Naive B cell (primary cell): ENCODE data around the gene IZUMO1. TPM values are rescaled to one million over a fixed set of nuclear protein-coding genes. Genes with fewer than 3 reads are reported as not detected.
"Not testable (repeated sequence)": the region's sequence is repeated elsewhere in the genome, so short reads cannot be mapped to it uniquely, and the experiment has no call there.

Experiments
- ATAC-seq, 2 donors: fragments of 150-1000 bp; cut with Tn5 transposase; 2 replicates each; pipeline ENCODE4 v1.10.0; 2021; ENCODE audit warnings: low read depth in 2 of 2, mild to moderate bottlenecking in 2 of 2, moderate library complexity in 2 of 2
- DNase-seq: peaks from one replicate; pipeline ENCODE4 v3.0.0; 2022
- H3K27ac Mint-ChIP-seq, 6 donors: one replicate each; pipeline ENCODE4 v1.8.0; 2020 to 2022; ENCODE audit warnings: mild to moderate bottlenecking in 6 of 6, mixed read lengths in 6 of 6, moderate library complexity in 5 of 6, inconsistent platforms in 2 of 6
- H3K27me3 Mint-ChIP-seq, 3 donors: one replicate each; pipeline ENCODE4 v1.8.0; 2021 to 2022; ENCODE audit warnings: mixed read lengths in 3 of 3, mild to moderate bottlenecking in 1 of 3
- H3K36me3 Mint-ChIP-seq, 2 donors: one replicate each; pipeline ENCODE4 v1.8.0; 2020 to 2022; ENCODE audit warnings: mixed read lengths in 2 of 2, inconsistent platforms in 1 of 2, mild to moderate bottlenecking in 1 of 2
- H3K4me1 Mint-ChIP-seq, 3 donors: one replicate each; pipeline ENCODE4 v1.8.0; 2020 to 2022; ENCODE audit warnings: mixed read lengths in 3 of 3, inconsistent platforms in 1 of 3, mild to moderate bottlenecking in 1 of 3, moderate library complexity in 1 of 3
- H3K4me3 Mint-ChIP-seq, 8 donors: one replicate each; pipeline ENCODE4 v1.8.0; 2020 to 2022; ENCODE audit warnings: mild to moderate bottlenecking in 8 of 8, mixed read lengths in 8 of 8, moderate library complexity in 8 of 8, inconsistent platforms in 2 of 8
- H3K9me3 Mint-ChIP-seq, 7 donors: one replicate each; pipeline ENCODE4 v1.8.0; 2020 to 2022; ENCODE audit warnings: mixed read lengths in 7 of 7, mild to moderate bottlenecking in 5 of 7, inconsistent platforms in 2 of 7, moderate library complexity in 1 of 7
- polyA plus RNA-seq, 6 donors: library from polyadenylated mRNA; unstranded; fragments of 300-500 nt; fragmentation: Illumina TruSeq; gene quantifications; one replicate each; pipeline ENCODE4 v1.2.3, GENCODE V29; 2021; ENCODE audit warnings: low read depth in 6 of 6

Gene IZUMO1
- polyA plus RNA-seq, 6 donors from 2014 or later, result not detected

GRCh38 chr19:48770734-48771472, 24.2 kb upstream of the IZUMO1 start:
- no peaks in the 10 kb centered on the region for H3K4me1 Mint-ChIP-seq
- H3K4me3 Mint-ChIP-seq, result no peak overlapping the region
- no peaks in the 10 kb centered on the region for H3K36me3 Mint-ChIP-seq
- peaks cover 5 to 36% (median 16%) of the 10 kb centered on the region in 3 donors for H3K27me3 Mint-ChIP-seq
- DNase-seq, result no peak
- ATAC-seq, result no peak
- H3K9me3 Mint-ChIP-seq, result no peaks in the 10 kb centered on the region
- H3K27ac Mint-ChIP-seq, result peak overlapping the region in 1 of 6 donors; percentile 7

- peaks cover 9 to 40% (median 16%) of the 10 kb centered on the region in 3 donors for H3K27me3 Mint-ChIP-seq
- H3K27ac Mint-ChIP-seq, result no peak overlapping the region
- H3K9me3 Mint-ChIP-seq, result no peaks in the 10 kb centered on the region
- no peak for ATAC-seq
- no peak for DNase-seq
- H3K4me1 Mint-ChIP-seq, result no peaks in the 10 kb centered on the region
- no peak overlapping the region for H3K4me3 Mint-ChIP-seq
- H3K36me3 Mint-ChIP-seq, result no peaks in the 10 kb centered on the region
Measured at GRCh38 chr19:48770266-48770665, 23.6 kb upstream of the IZUMO1 start.

GRCh38 chr19:48768994-48769713, 22.4 kb upstream of the IZUMO1 start:
- peaks cover 13 to 46% (median 23%) of the 10 kb centered on the region in 3 donors for H3K27me3 Mint-ChIP-seq
- H3K27ac Mint-ChIP-seq, result peak overlapping the region in 1 of 6 donors; percentile 44
- H3K9me3 Mint-ChIP-seq, result no peaks in the 10 kb centered on the region
- DNase-seq (no peak), ATAC-seq (no peak)
- no peaks in the 10 kb centered on the region for H3K4me1 Mint-ChIP-seq
- H3K36me3 Mint-ChIP-seq, result no peaks in the 10 kb centered on the region
- H3K4me3 Mint-ChIP-seq, result no peak overlapping the region

- H3K27ac Mint-ChIP-seq, result peak overlapping the region in 1 of 6 donors; percentile 32
- not testable (repeated sequence) for DNase-seq, H3K4me1 Mint-ChIP-seq, H3K4me3 Mint-ChIP-seq, H3K36me3 Mint-ChIP-seq, ATAC-seq, H3K9me3 Mint-ChIP-seq
- peaks cover 14 to 47% (median 24%) of the 10 kb centered on the region in 3 donors for H3K27me3 Mint-ChIP-seq
Measured at GRCh38 chr19:48768171-48768753, 21.6 kb upstream of the IZUMO1 start.

- DNase-seq, H3K4me3 Mint-ChIP-seq, H3K4me1 Mint-ChIP-seq, H3K27ac Mint-ChIP-seq, H3K9me3 Mint-ChIP-seq, ATAC-seq, H3K36me3 Mint-ChIP-seq: not testable (repeated sequence)
- H3K27me3 Mint-ChIP-seq, result peaks cover 10 to 67% (median 48%) of the 10 kb centered on the region in 3 donors
Measured at GRCh38 chr19:48765816-48766215, 19.1 kb upstream of the IZUMO1 start.

- no peaks in the 10 kb centered on the region for H3K36me3 Mint-ChIP-seq
- no peak for DNase-seq
- peaks cover 12 to 54% (median 37%) of the 10 kb centered on the region in 3 donors for H3K27me3 Mint-ChIP-seq
- H3K27ac Mint-ChIP-seq, result peak overlapping the region in 1 of 6 donors; percentile 72
- H3K4me3 Mint-ChIP-seq, result no peak overlapping the region
- ATAC-seq, result no peak
- H3K9me3 Mint-ChIP-seq, result no peaks in the 10 kb centered on the region
- no peaks in the 10 kb centered on the region for H3K4me1 Mint-ChIP-seq
Measured at GRCh38 chr19:48760504-48761205, 13.9 kb upstream of the IZUMO1 start.

- ATAC-seq, result no peak
- peaks cover 22 to 70% (median 50%) of the 10 kb centered on the region in 3 donors for H3K27me3 Mint-ChIP-seq
- H3K9me3 Mint-ChIP-seq, result no peaks in the 10 kb centered on the region
- no peak overlapping the region for H3K4me3 Mint-ChIP-seq
- no peaks in the 10 kb centered on the region for H3K36me3 Mint-ChIP-seq
- H3K27ac Mint-ChIP-seq, result no peak overlapping the region
- no peak for DNase-seq
- peaks cover 7 to 13% (median 9%) of the 10 kb centered on the region in 3 donors for H3K4me1 Mint-ChIP-seq
Measured at GRCh38 chr19:48757741-48758144, 11.0 kb upstream of the IZUMO1 start.

- H3K27ac Mint-ChIP-seq, result no peak overlapping the region
- ATAC-seq (no peak), DNase-seq (no peak)
- no peak overlapping the region for H3K4me3 Mint-ChIP-seq
- H3K4me1 Mint-ChIP-seq, result peaks cover 8 to 15% (median 10%) of the 10 kb centered on the region in 3 donors
- H3K9me3 Mint-ChIP-seq, result no peaks in the 10 kb centered on the region
- peaks cover 22 to 67% (median 48%) of the 10 kb centered on the region in 3 donors for H3K27me3 Mint-ChIP-seq
- no peaks in the 10 kb centered on the region for H3K36me3 Mint-ChIP-seq
Measured at GRCh38 chr19:48757089-48757675, 10.5 kb upstream of the IZUMO1 start.

GRCh38 chr19:48756686-48757085, 10.0 kb upstream of the IZUMO1 start:
- no peak for ATAC-seq
- no peaks in the 10 kb centered on the region for H3K9me3 Mint-ChIP-seq
- H3K27ac Mint-ChIP-seq, result no peak overlapping the region

GRCh38 chr19:48756212-48756611, 9.5 kb upstream of the IZUMO1 start:
- ATAC-seq (no peak), DNase-seq (no peak)
- H3K4me1 Mint-ChIP-seq, result peaks cover 13 to 21% (median 14%) of the 10 kb centered on the region in 3 donors
- no peaks in the 10 kb centered on the region for H3K36me3 Mint-ChIP-seq
- no peak overlapping the region for H3K4me3 Mint-ChIP-seq
- no peaks in the 10 kb centered on the region for H3K9me3 Mint-ChIP-seq
- peaks cover 24 to 66% (median 46%) of the 10 kb centered on the region in 3 donors for H3K27me3 Mint-ChIP-seq
- no peak overlapping the region for H3K27ac Mint-ChIP-seq

More at GRCh38 chr19:48756686-48757085, 10.0 kb upstream of the IZUMO1 start:
- Mint-ChIP-seq H3K36me3 (no peaks in the 10 kb centered on the region), H3K4me1 (peaks cover 11 to 19% (median 14%) of the 10 kb centered on the region in 3 donors), H3K4me3 (no peak overlapping the region), H3K27me3 (peaks cover 22 to 66% (median 48%) of the 10 kb centered on the region in 3 donors)
- DNase-seq, result no peak

- peaks cover 17 to 25% (median 17%) of the 10 kb centered on the region in 3 donors for H3K4me1 Mint-ChIP-seq
- no peaks in the 10 kb centered on the region for H3K9me3 Mint-ChIP-seq
- no peak overlapping the region for H3K4me3 Mint-ChIP-seq
- ATAC-seq (no peak), DNase-seq (no peak)
- H3K36me3 Mint-ChIP-seq, result no peaks in the 10 kb centered on the region
- H3K27me3 Mint-ChIP-seq, result peaks cover 29 to 66% (median 46%) of the 10 kb centered on the region in 3 donors
- no peak overlapping the region for H3K27ac Mint-ChIP-seq
Measured at GRCh38 chr19:48755787-48756186, 9.1 kb upstream of the IZUMO1 start.

- H3K27ac Mint-ChIP-seq, result no peak within 1 kb of the TSS
- H3K4me3 Mint-ChIP-seq, result no peak within 1 kb of the TSS
- ATAC-seq (no peak), DNase-seq (no peak)
- H3K9me3 Mint-ChIP-seq, result no peaks in the 10 kb centered on the region
- H3K36me3 Mint-ChIP-seq, result no peaks in the 10 kb centered on the region
- peaks cover 23 to 66% (median 44%) of the 10 kb centered on the region in 3 donors for H3K27me3 Mint-ChIP-seq
- peaks cover 17 to 25% (median 17%) of the 10 kb centered on the region in 3 donors for H3K4me1 Mint-ChIP-seq
Measured at GRCh38 chr19:48755084-48755641, 8.5 kb upstream of the IZUMO1 start, which contains the start of gene FGF21. Gene FGF21 (plus strand): TSS chr19:48755524. CDS start chr19:48756237, 713 bp downstream.
